Stomach (tissue), 9 donors: ENCODE measurements around the gene TYW3. TPM values are rescaled to one million over a fixed set of nuclear protein-coding genes. Genes with fewer than 3 reads are reported as not detected.

Experiments used
- DNase-seq, 2 donors: peaks; one replicate each; pipeline versions ENCODE4 v3.0.0 to v3.0.0-alpha.2; 2013 to 2019
- H3K27ac ChIP-seq, 5 donors: fragments of 200-600 bp in 4 of 5; sonication (generic) in 4 of 5; one replicate each; pipeline ENCODE4 v1.5.1; 2013 to 2019; ENCODE audit warnings: mild to moderate bottlenecking in 1 of 5, moderate library complexity in 1 of 5
- H3K27me3 ChIP-seq, 3 donors: fragments of 200-600 bp; sonication (generic); one replicate each; pipeline ENCODE4 v1.5.1; 2017 to 2019; ENCODE audit warnings: mixed run types in 1 of 3
- H3K36me3 ChIP-seq, 4 donors: fragments of 200-600 bp; sonication (generic); 1 replicate in 3 of 4; 2 replicates in 1 of 4; pipeline ENCODE4 v1.5.1; 2016 to 2019
- H3K4me1 ChIP-seq, 4 donors: fragments of 200-600 bp; sonication (generic); one replicate each; pipeline ENCODE4 v1.5.1; 2016 to 2019
- H3K4me3 ChIP-seq, 4 donors: fragments of 200-600 bp; sonication (generic) in 3 of 4; one replicate each; pipeline ENCODE4 v1.5.1; 2016 to 2019; ENCODE audit warnings: mild to moderate bottlenecking in 1 of 4
- H3K9me3 ChIP-seq, 4 donors: fragments of 200-600 bp; sonication (generic); one replicate each; pipeline ENCODE4 v1.5.1; 2016 to 2019
- CTCF ChIP-seq, 7 experiments: fragments of 450-650 bp in 4 of 7; fragments of 200-600 bp in 3 of 7; sonication (generic) in 3 of 7; IDR thresholded peaks; one replicate each; pipeline ENCODE4 v1.5.1; 2016 to 2019; ENCODE audit warnings: antibody characterized with exemption in 7 of 7, control low read depth in 2 of 7, mild to moderate bottlenecking in 1 of 7
- EP300 ChIP-seq: sonication (generic); formaldehyde crosslinking; IDR thresholded peaks from one replicate; pipeline ENCODE4 v1.6.1; 2017; ENCODE audit warnings: antibody characterized with exemption
- POLR2A ChIP-seq, 4 donors: fragments of 450-650 bp; IDR thresholded peaks; one replicate each; pipeline ENCODE4 v1.6.1; 2016; ENCODE audit warnings: antibody characterized with exemption in 4 of 4, control low read depth in 2 of 4, mild to moderate bottlenecking in 1 of 4, moderate library complexity in 1 of 4
- POLR2AphosphoS5 ChIP-seq, 3 donors: sonication (generic); formaldehyde crosslinking; IDR thresholded peaks; one replicate each; pipeline ENCODE4 v1.6.1; 2016; ENCODE audit warnings: antibody characterized with exemption in 3 of 3
- WGBS, 5 donors: extraction: QIAGEN DNeasy Blood & Tissue Kit in 3 of 5; methylation state at CpG; one replicate each; pipeline versions ENCODE4 v1.1.5 to v1.1.7; 2013 to 2018; 5-methylcytosine and 5-hydroxymethylcytosine counted together
- intact Hi-C: fragments of 100-400 bp; cut with DNase I; formaldehyde crosslinking; loops from one replicate; pipeline ENCODE4 v1.15.1; 2023; ENCODE audit warnings: low total_unique reads
- polyA plus RNA-seq, 3 donors: library from polyadenylated mRNA; stranded (reverse); fragments of 200-250 nt; gene quantifications; one replicate each; pipeline ENCODE4 v1.2.3, GENCODE V29; 2013
- total RNA-seq, 5 donors: library from RNA; depleted of rRNA; stranded (reverse); fragments of >200 nt; gene quantifications; one replicate each; pipeline versions ENCODE4 v1.1.0 to v1.2.3, GENCODE V29; 2014 to 2016
- donor health status: healthy with polysubstance abuse.
- donor health status: Bipolar disorder and iron deficiency.
- donor health status: healthy.

TYW3 gene
- total and polyA plus RNA-seq, 8 donors = 2.3 to 24.0 (median 16.9) TPM

DNA sequence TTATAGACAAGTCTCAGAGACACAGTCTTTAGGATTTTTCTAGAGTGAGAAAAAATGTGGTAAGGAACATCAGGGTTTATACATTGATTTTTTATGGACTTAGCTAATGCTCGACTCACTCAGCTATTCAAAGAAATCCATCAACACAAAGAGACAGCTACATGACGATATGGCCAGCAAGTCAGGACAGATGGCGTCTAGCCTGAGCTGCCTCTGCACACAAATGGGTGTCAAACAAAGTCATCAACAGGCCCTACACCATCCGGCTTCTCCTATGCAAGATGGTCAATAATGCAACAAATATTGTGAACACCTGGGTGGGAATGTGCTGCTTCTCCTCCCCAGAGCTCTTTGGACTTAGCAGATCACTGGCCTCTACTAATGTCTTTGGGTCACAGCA is 46.0 kb upstream of the TYW3 start:
- Histone ChIP-seq H3K4me3 (no peak overlapping the region), H3K36me3 (no peaks in the 10 kb centered on the region), H3K9me3 (no peaks in the 10 kb centered on the region), H3K4me1 (peaks cover 0 to 9% (median 4%) of the 10 kb centered on the region in 4 donors), H3K27me3 (no peaks in the 10 kb centered on the region), H3K27ac (no peak overlapping the region)
- 69 to 80% (median 73%) methylated on average over 4 of the region's 4 CpGs for WGBS, 5 donors
- intact Hi-C loops = no loop called here
- TF ChIP-seq POLR2AphosphoS5 (IDR thresholded peaks at IDR 0.05) (no peak), EP300 (no peak), CTCF (IDR thresholded peaks at IDR 0.05) (no peak), POLR2A (IDR thresholded peaks at IDR 0.05) (no peak)
- DNase-seq = no peak

DNA sequence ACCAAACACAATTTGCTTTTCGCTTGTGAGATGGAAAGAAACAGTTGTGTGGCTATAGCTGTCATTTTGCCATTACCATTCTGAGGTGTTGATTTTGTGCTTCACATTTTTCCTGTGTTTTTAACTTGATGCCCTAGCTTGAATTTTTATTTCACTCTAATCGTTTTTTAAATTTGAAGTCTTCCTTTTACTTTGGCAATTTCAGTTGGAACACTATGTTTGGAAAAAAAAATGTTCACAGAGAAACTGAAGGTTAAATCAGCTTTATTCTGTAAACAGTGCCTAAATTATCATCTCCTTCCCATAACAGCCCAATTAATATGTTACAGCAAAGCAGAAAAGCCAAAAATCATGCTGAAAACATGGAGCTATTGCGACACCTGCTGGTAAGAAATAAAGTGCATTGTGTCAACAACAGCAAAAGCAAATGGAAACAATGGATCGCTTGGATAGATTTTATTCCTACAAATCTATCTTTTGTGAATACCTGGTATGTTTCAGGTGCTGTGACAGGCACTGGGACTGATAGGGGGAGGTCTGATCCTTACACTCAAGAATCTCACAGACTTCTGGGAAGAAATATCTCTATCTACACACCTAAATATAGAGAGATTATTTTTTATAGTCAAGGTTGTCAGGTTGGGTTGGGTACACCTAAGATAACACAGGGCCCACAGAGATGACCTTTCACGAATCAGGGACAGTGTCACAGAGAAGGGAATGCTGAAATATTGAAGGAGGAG is 43.2 kb upstream of the TYW3 start:
- 23 to 27% (median 24%) methylated on average over 5 of the region's 5 CpGs for WGBS, 5 donors
- H3K4me1 ChIP-seq = peaks cover 0 to 9% (median 4%) of the 10 kb centered on the region in 4 donors
- no peaks in the 10 kb centered on the region for H3K27me3 ChIP-seq
- H3K27ac ChIP-seq = no peak overlapping the region
- no peaks in the 10 kb centered on the region for H3K36me3 ChIP-seq
- H3K9me3 ChIP-seq = no peaks in the 10 kb centered on the region
- intact Hi-C loops = no loop called here
- TF ChIP-seq POLR2A (IDR thresholded peaks at IDR 0.05) (no peak), POLR2AphosphoS5 (IDR thresholded peaks at IDR 0.05) (peak in 1 of 3 donors; percentile 27), CTCF (IDR thresholded peaks at IDR 0.05) (peak in 5 of 7 experiments; percentile 67 to 86 (median 81)), EP300 (no peak)
- DNase-seq = peak in 1 of 2 donors; percentile 86
- H3K4me3 ChIP-seq = no peak overlapping the region

DNA sequence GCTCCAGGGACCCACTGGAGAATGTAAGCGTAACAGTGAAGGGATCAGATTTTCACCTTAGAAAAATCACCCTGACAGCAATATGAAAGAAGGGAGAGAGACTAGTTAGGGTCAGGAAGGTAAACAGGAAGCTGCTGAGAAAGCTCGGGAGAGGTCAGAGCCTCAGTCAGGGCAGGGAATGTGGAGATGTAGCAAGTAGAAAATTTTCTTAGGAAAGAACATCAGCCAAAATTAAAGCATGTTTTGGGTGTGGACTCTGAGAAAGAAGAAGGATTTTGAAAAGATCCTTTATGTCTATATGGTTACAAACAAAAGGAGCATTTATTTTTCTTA is 42.6 kb upstream of the TYW3 start:
- DNase-seq = no peak
- 0 to 24% (median 18%) methylated on average over 2 of the region's 2 CpGs for WGBS, 5 donors
- Histone ChIP-seq H3K9me3 (no peaks in the 10 kb centered on the region), H3K27ac (no peak overlapping the region), H3K27me3 (no peaks in the 10 kb centered on the region), H3K4me3 (no peak overlapping the region), H3K4me1 (peaks cover 0 to 9% (median 4%) of the 10 kb centered on the region in 4 donors), H3K36me3 (no peaks in the 10 kb centered on the region)
- intact Hi-C loops = no loop called here
- TF ChIP-seq POLR2AphosphoS5 (IDR thresholded peaks at IDR 0.05) (no peak), EP300 (no peak), POLR2A (IDR thresholded peaks at IDR 0.05) (no peak), CTCF (IDR thresholded peaks at IDR 0.05) (no peak)

DNA sequence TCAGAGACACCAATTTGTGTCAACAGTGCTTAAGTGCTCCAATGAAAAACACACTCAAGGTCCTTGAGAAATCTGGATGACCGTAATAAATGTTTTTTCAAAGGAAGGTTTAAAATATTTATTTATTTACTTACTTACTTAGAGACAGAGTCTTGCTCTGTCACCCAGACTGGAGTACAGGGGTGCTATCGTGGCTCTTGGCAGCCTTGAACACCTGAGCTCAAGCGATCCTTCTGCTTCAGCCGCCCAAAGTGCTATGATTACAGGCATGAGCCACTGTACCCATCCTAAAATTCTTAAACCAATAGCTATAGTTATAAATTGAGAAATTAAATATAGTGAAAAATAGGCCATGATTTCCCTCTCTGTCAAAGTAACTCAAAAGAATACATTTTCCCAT is 42.0 kb upstream of the TYW3 start:
- Histone ChIP-seq H3K36me3 (no peaks in the 10 kb centered on the region), H3K27me3 (no peaks in the 10 kb centered on the region), H3K27ac (no peak overlapping the region), H3K4me1 (peaks cover 0 to 9% (median 4%) of the 10 kb centered on the region in 4 donors), H3K9me3 (no peaks in the 10 kb centered on the region), H3K4me3 (no peak overlapping the region)
- TF ChIP-seq POLR2AphosphoS5 (IDR thresholded peaks at IDR 0.05) = no peak
- TF ChIP-seq CTCF (IDR thresholded peaks at IDR 0.05) = no peak
- TF ChIP-seq EP300 = no peak
- no peak for TF ChIP-seq POLR2A (IDR thresholded peaks at IDR 0.05)
- intact Hi-C loops = no loop called here
- 72 to 82% (median 80%) methylated on average over 4 of the region's 4 CpGs for WGBS, 5 donors
- DNase-seq = no peak
